ENCODE results near the gene ETV3L.

DNA sequence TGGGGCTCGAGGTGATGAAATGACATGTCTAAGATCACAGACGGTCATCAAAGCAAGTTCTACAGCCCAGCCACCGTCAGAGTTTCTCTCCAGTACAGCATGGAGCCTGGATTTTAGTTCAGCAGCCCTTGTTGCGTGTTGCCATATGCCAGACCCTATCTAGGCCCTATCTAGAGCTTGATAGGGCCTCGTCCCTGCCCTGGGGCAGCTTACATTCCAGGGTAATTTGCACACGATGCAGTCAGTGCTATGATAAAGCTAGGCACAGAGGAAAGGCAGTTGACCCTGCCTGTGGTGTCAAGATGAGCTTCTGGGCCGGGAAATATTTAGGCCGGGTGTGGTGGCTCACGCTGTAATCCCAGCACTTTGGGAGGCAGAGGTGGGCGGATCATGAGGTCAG, 18.9 kb downstream of the ETV3L start:
- TF ChIP-seq, protein P1, sequence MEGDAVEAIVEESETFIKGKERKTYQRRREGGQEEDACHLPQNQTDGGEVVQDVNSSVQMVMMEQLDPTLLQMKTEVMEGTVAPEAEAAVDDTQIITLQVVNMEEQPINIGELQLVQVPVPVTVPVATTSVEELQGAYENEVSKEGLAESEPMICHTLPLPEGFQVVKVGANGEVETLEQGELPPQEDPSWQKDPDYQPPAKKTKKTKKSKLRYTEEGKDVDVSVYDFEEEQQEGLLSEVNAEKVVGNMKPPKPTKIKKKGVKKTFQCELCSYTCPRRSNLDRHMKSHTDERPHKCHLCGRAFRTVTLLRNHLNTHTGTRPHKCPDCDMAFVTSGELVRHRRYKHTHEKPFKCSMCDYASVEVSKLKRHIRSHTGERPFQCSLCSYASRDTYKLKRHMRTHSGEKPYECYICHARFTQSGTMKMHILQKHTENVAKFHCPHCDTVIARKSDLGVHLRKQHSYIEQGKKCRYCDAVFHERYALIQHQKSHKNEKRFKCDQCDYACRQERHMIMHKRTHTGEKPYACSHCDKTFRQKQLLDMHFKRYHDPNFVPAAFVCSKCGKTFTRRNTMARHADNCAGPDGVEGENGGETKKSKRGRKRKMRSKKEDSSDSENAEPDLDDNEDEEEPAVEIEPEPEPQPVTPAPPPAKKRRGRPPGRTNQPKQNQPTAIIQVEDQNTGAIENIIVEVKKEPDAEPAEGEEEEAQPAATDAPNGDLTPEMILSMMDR (IDR thresholded peaks at IDR 0.05): no peak
- TF ChIP-seq POLR2A (IDR thresholded peaks at IDR 0.05): no peak

Data from transverse colon (tissue), 3 donors.